OCI-LY3 (cell line): Measurements from ENCODE around the gene CDA.

Experiments
- EZH2phosphoT487 ChIP-seq: fragments of 200-600 bp; shearing (Covaris generic); IDR thresholded peaks from 2 replicates; pipeline ENCODE4 v1.6.1; 2018; ENCODE audit warnings: antibody characterized with exemption, mixed run types, low read depth
- TF ChIP-seq, protein P1 (sequence below): fragments of 200-600, 300-600 bp; sonication (generic); IDR thresholded peaks from 2 replicates; pipeline ENCODE4 v1.5.1; 2014; ENCODE audit warnings: antibody characterized with exemption, low read length, low read depth

- TF ChIP-seq, protein P1, sequence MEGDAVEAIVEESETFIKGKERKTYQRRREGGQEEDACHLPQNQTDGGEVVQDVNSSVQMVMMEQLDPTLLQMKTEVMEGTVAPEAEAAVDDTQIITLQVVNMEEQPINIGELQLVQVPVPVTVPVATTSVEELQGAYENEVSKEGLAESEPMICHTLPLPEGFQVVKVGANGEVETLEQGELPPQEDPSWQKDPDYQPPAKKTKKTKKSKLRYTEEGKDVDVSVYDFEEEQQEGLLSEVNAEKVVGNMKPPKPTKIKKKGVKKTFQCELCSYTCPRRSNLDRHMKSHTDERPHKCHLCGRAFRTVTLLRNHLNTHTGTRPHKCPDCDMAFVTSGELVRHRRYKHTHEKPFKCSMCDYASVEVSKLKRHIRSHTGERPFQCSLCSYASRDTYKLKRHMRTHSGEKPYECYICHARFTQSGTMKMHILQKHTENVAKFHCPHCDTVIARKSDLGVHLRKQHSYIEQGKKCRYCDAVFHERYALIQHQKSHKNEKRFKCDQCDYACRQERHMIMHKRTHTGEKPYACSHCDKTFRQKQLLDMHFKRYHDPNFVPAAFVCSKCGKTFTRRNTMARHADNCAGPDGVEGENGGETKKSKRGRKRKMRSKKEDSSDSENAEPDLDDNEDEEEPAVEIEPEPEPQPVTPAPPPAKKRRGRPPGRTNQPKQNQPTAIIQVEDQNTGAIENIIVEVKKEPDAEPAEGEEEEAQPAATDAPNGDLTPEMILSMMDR, result no peak
- TF ChIP-seq EZH2phosphoT487, result no peak
These were observed 65.3 kb downstream of the CDA start for GRCh38 chr1:20654104-20654690.
